KMS-11 (cell line): Measurements from ENCODE around the gene HARS2.
"Not testable (repeated sequence)": the region's sequence is repeated elsewhere in the genome, so short reads cannot be mapped to it uniquely, and the experiment has no call there.

ENCODE experiments used
- H2AFZ ChIP-seq: fragments of 200-600 bp; sonication (generic); 2 replicates; pipeline ENCODE4 v1.6.1; 2016; ENCODE audit warnings: antibody characterized with exemption, mixed run types, low read depth
- H3K27ac ChIP-seq: fragments of 200-600 bp; sonication (generic); 2 replicates; pipeline ENCODE4 v1.6.1; 2016; ENCODE audit warnings: mild to moderate bottlenecking, mixed run types
- H3K27me3 ChIP-seq: fragments of 200-600 bp; sonication (generic); 2 replicates; pipeline ENCODE4 v1.6.1; 2017; ENCODE audit warnings: mild to moderate bottlenecking, low read depth, mixed run types, moderate library complexity; ENCODE audit not compliant: insufficient read depth
- H3K36me3 ChIP-seq: fragments of 200-600 bp; sonication (generic); 2 replicates; pipeline ENCODE4 v1.6.1; 2017; ENCODE audit warnings: mild to moderate bottlenecking, mixed run types; ENCODE audit not compliant: insufficient read depth
- H3K4me1 ChIP-seq: fragments of 200-600 bp; sonication (generic); 2 replicates; pipeline ENCODE4 v1.6.1; 2016; ENCODE audit warnings: mild to moderate bottlenecking, low read depth, mixed run types; ENCODE audit not compliant: poor library complexity, severe bottlenecking
- H3K4me2 ChIP-seq: fragments of 200-600 bp; sonication (generic); 2 replicates; pipeline ENCODE4 v1.7.0; 2016; ENCODE audit warnings: mild to moderate bottlenecking, mixed run types
- H3K4me3 ChIP-seq: fragments of 200-600 bp; sonication (generic); IDR thresholded peaks from 2 replicates; pipeline ENCODE4 v1.6.1; 2017; ENCODE audit warnings: low read depth, low read length, mixed read lengths; ENCODE audit not compliant: insufficient read depth
- H3K79me2 ChIP-seq: fragments of 200-600 bp; sonication (generic); 2 replicates; pipeline ENCODE4 v1.6.1; 2016; ENCODE audit warnings: low read depth, mixed run types; ENCODE audit not compliant: insufficient read depth
- H3K9ac ChIP-seq: fragments of 200-600 bp; sonication (generic); 2 replicates; pipeline ENCODE4 v1.6.1; 2016; ENCODE audit warnings: mild to moderate bottlenecking, mixed run types
- H4K20me1 ChIP-seq: fragments of 200-600 bp; sonication (generic); 2 replicates; pipeline ENCODE4 v1.6.1; 2016; ENCODE audit warnings: mild to moderate bottlenecking, mixed run types; ENCODE audit not compliant: insufficient read depth
- CTCF ChIP-seq: fragments of 200-600 bp; sonication (generic); conservative IDR thresholded peaks from 2 replicates; pipeline ENCODE4 v1.6.1; 2017; ENCODE audit warnings: low read depth, mild to moderate bottlenecking, antibody characterized with exemption, low read length, moderate library complexity, mixed read lengths

HARS2 gene

GRCh38 chr5:140710899-140711552 lies 19.8 kb downstream of the HARS2 start:
- Histone ChIP-seq H2AFZ (peak overlapping the region; percentile 74), H4K20me1 (no peaks in the 10 kb centered on the region), H3K79me2 (no peaks in the 10 kb centered on the region), H3K4me2 (peak overlapping the region; percentile 53), H3K36me3 (no peaks in the 10 kb centered on the region), H3K9ac (peak overlapping the region; percentile 85), H3K27me3 (no peaks in the 10 kb centered on the region), H3K4me3 (peak overlapping the region; percentile 45), H3K27ac (peak overlapping the region; percentile 94), H3K4me1 (peaks cover 10% of the 10 kb centered on the region)
- TF ChIP-seq CTCF: no peak

DNA sequence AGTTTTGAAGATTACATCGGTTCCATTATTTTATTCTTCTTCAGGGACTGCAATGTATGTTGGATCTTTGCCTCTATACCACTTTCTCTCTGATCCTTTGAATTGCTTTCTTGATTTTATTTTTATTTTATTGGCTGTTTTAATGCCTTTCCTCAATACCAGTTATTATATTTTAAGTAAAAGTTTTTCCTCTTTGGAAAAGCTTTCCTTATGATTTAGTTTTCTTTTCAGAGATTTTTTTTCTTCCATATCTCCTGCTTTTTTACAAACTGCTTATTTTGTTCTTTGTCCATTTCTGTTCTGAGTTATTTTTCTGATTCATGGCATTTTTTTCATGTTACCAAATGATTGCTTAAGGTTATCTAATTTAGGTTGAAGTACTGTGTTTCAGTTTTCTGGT lies 20.5 kb downstream of the HARS2 start:
- TF ChIP-seq CTCF: no peak
- Histone ChIP-seq H3K4me3 (no peak overlapping the region), H3K4me2 (peak overlapping the region; percentile 53), H3K4me1 (peaks cover 10% of the 10 kb centered on the region), H2AFZ (no peak overlapping the region), H4K20me1 (no peaks in the 10 kb centered on the region), H3K9ac (no peak overlapping the region), H3K27me3 (no peaks in the 10 kb centered on the region), H3K36me3 (no peaks in the 10 kb centered on the region), H3K79me2 (no peaks in the 10 kb centered on the region), H3K27ac (peak overlapping the region; percentile 94; the same call in 1 of the 2 replicates)

DNA sequence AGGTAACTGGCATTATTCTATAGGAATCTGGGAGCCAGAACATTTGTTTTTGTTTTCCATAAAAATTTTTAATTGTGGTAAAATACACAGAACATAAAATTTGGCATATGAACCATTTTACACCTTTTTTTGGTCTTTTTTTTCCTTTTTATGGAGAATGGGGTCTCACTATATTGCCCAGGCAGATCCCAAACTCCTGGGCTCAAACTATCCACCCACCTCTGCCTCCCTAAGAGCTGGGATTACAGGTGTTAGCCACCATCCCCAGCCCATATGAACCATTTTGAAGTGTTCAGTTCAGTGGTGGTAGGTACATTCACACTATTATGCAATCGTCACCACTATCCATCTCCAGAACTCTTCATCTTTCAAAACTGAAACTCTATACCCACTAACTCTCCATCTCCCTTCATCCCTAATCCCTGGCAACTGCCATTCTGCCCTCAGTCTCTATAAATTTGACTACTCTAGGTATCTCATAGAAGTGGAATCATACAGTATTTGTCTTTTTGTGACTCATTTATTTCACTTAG lies 22.4 kb downstream of the HARS2 start:
- H3K4me3 ChIP-seq: no peak overlapping the region
- H2AFZ ChIP-seq: no peak overlapping the region
- no peaks in the 10 kb centered on the region for H3K27me3 ChIP-seq
- H3K36me3 ChIP-seq: no peaks in the 10 kb centered on the region
- no peak overlapping the region for H3K4me2 ChIP-seq
- peaks cover 10% of the 10 kb centered on the region for H3K4me1 ChIP-seq
- no peaks in the 10 kb centered on the region for H3K79me2 ChIP-seq
- TF ChIP-seq CTCF: no peak
- no peak overlapping the region for H3K9ac ChIP-seq
- H3K27ac ChIP-seq: no peak overlapping the region
- no peaks in the 10 kb centered on the region for H4K20me1 ChIP-seq

GRCh38 chr5:140716238-140716637 lies 25.0 kb downstream of the HARS2 start:
- not testable (repeated sequence) for H3K79me2 ChIP-seq, H4K20me1 ChIP-seq, H3K9ac ChIP-seq, H2AFZ ChIP-seq, H3K4me2 ChIP-seq, H3K4me3 ChIP-seq, H3K27ac ChIP-seq, H3K27me3 ChIP-seq, H3K36me3 ChIP-seq, H3K4me1 ChIP-seq

GRCh38 chr5:140718266-140718592 lies 27.0 kb downstream of the HARS2 start:
- TF ChIP-seq CTCF: no peak
- H3K27me3 ChIP-seq: no peaks in the 10 kb centered on the region
- no peak overlapping the region for H2AFZ ChIP-seq
- no peak overlapping the region for H3K9ac ChIP-seq
- no peaks in the 10 kb centered on the region for H3K36me3 ChIP-seq
- H3K79me2 ChIP-seq: no peaks in the 10 kb centered on the region
- H3K27ac ChIP-seq: no peak overlapping the region
- no peaks in the 10 kb centered on the region for H4K20me1 ChIP-seq
- no peak overlapping the region for H3K4me2 ChIP-seq
- H3K4me3 ChIP-seq: no peak overlapping the region
- no peaks in the 10 kb centered on the region for H3K4me1 ChIP-seq

DNA sequence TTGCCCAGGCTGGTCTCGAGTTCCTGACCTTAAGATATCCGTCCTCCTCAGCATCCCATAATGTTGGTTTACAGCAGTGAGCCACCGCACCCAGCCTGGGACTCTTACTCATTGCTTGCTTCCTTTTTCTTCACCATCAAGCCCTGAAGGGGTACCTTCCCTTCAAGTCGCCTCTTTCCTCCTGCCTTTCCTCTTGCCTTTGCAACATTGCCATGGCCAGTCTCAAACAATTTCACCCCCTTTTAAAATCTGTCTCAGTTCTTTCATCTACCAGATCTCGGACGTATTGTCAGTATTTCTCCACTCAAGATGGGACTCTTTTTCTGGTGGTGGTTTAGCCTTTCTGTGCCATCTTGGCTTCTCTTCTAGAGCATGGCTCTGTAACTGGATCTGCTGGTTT lies 29.5 kb downstream of the HARS2 start:
- not testable (repeated sequence) for H4K20me1 ChIP-seq, H3K79me2 ChIP-seq, H2AFZ ChIP-seq, H3K4me3 ChIP-seq, H3K4me2 ChIP-seq, H3K27me3 ChIP-seq, H3K36me3 ChIP-seq, H3K4me1 ChIP-seq, H3K9ac ChIP-seq, H3K27ac ChIP-seq

- H3K4me3 ChIP-seq, H3K36me3 ChIP-seq, H3K79me2 ChIP-seq, H3K4me2 ChIP-seq, H2AFZ ChIP-seq, H3K27ac ChIP-seq, H3K27me3 ChIP-seq, H4K20me1 ChIP-seq, H3K4me1 ChIP-seq, H3K9ac ChIP-seq: not testable (repeated sequence)
Measured at GRCh38 chr5:140721395-140721794, 30.1 kb downstream of the HARS2 start.
